Measurements from ENCODE around the gene MAPK13. TPM values are rescaled to one million over a fixed set of nuclear protein-coding genes. Genes with fewer than 3 reads are reported as not detected.
A peak's percentile ranks its signal among the peaks of the same experiment; 100 is the strongest.

Gene MAPK13
- total RNA-seq, 1 donor from 2014 or later: 1.0 TPM

DNA sequence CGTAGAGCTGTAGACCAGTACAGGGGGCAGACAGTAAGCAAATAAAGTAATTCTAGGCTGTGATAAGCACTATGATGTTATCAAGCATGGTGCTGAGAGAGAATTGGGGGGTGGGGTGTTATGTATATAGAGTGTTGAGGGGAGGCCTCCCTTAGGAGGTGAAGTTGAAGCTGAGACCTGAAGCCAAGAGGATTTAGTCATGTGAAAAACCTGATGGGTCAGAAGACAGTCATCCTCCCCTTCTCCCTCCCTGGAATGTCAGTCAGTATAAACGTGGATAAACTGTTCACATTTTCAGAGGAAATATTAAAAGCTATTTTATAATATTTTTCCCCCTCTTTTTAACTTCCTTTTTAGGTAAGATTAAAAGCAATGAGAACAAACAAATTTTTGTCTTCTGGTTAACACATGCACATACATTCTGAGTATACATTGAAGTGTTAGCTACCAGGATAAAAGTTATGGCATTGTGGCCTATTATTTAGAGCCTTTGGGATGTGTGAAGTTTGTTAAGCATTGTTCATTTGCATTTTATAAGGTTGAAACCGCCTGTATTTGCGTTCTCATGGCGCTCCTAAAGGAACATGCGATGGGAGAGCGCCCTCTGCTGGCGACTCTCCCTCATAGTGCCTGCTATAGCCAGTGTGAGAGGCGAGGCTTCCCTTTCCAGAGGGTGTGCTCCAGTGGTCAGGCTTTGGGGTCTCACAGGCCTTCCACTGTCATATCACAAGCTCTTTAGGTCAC is 35.4 kb upstream of the MAPK13 start:
- DNase-seq (ENCODE audit: low spot score): no peak
- Mint-ChIP-seq H3K36me3 (ENCODE audit: low read depth) (peaks cover 2% of the 10 kb centered on the region), H3K27ac (ENCODE audit: unreplicated experiment) (peak overlapping the region; percentile 67), H3K9me3 (ENCODE audit: low read depth) (no peaks in the 10 kb centered on the region), H3K4me1 (ENCODE audit: low read depth) (peaks cover 10% of the 10 kb centered on the region), H3K4me3 (ENCODE audit: unreplicated experiment) (no peak overlapping the region), H3K27me3 (ENCODE audit: low read depth) (no peaks in the 10 kb centered on the region)
- TF ChIP-seq, protein P1, sequence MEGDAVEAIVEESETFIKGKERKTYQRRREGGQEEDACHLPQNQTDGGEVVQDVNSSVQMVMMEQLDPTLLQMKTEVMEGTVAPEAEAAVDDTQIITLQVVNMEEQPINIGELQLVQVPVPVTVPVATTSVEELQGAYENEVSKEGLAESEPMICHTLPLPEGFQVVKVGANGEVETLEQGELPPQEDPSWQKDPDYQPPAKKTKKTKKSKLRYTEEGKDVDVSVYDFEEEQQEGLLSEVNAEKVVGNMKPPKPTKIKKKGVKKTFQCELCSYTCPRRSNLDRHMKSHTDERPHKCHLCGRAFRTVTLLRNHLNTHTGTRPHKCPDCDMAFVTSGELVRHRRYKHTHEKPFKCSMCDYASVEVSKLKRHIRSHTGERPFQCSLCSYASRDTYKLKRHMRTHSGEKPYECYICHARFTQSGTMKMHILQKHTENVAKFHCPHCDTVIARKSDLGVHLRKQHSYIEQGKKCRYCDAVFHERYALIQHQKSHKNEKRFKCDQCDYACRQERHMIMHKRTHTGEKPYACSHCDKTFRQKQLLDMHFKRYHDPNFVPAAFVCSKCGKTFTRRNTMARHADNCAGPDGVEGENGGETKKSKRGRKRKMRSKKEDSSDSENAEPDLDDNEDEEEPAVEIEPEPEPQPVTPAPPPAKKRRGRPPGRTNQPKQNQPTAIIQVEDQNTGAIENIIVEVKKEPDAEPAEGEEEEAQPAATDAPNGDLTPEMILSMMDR (IDR thresholded peaks at IDR 0.05): peak; percentile 99

DNA sequence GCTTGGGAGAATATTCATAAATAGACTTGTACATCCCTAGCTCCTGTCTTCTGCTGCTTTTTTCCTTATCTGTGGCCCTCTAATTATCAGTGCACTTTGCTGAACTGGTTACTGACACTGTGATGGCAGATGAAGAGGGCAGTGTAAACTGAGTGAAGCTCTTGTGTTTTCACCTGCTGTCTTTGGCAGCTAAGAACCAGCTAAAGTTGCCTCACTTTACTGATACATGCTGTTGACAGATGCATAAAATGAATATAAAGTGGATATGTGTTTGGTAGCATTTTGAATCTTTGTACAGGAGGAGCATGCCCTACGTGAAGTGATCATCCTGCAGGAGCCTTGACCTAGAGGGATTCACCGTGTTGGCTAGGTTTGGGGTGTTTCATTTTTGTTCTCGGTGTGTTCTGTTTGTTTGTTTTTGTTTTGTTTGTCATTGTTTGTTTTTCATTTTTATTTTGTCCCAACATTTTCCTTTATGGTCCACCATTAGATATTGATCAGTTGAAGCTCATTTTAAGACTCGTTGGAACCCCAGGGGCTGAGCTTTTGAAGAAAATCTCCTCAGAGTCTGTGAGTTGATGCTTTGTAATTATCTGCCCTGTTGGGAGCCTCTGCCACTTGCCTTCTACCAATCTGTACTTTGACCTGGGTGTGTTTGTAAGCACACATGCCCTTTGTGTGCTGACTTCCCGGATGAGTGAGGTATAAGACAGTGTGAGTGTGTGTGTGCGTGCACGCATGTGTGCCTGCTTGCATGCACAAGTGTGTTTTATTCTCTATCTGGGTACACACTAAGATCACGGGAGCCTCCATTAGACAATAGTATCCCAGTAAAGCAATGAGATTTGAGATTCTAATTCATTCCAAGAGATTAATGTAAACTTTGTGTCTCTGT is 34.6 kb upstream of the MAPK13 start:
- Mint-ChIP-seq H3K27ac (ENCODE audit: unreplicated experiment) (no peak overlapping the region), H3K4me3 (ENCODE audit: unreplicated experiment) (no peak overlapping the region)
- no peak for DNase-seq (ENCODE audit: low spot score)

DNA sequence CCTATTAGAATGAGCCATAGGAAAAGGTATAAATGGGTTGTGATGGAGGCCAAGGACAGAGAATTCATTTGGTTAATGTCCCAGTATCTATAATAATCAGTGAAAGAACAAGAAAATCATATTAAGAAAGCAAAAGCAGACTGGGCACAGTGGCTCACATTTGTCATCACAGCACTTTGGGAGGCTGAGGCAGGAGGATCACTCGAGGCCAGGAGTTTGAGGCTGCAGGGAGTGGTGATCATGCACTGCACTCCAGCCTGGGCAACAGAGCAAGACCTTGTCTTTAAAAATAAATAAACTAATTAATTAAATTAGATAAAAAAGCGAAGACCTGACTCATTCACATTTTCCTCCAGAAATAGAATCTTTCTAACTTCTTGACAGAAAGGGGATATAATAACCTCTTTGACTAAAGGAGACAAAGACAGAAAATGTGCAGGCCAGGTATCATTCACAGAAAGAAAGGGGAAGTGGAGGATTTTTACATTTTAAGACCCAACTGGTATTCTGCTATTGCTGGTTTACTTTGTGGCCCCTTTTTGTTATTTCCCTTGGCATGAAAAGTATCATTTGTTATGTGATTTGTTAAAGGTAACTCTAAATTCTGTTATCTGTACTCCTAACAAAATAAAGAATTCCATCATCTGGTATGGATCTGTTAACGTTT is 31.9 kb upstream of the MAPK13 start:
- no peaks in the 10 kb centered on the region for H3K9me3 Mint-ChIP-seq (ENCODE audit: low read depth)
- H3K4me3 Mint-ChIP-seq (ENCODE audit: unreplicated experiment): no peak overlapping the region
- H3K36me3 Mint-ChIP-seq (ENCODE audit: low read depth): peaks cover 5% of the 10 kb centered on the region
- no peaks in the 10 kb centered on the region for H3K27me3 Mint-ChIP-seq (ENCODE audit: low read depth)
- TF ChIP-seq, protein P1 (IDR thresholded peaks at IDR 0.05): no peak
- DNase-seq (ENCODE audit: low spot score): no peak
- peaks cover 10% of the 10 kb centered on the region for H3K4me1 Mint-ChIP-seq (ENCODE audit: low read depth)
- H3K27ac Mint-ChIP-seq (ENCODE audit: unreplicated experiment): no peak overlapping the region

More for the DNA sequence above, 34.6 kb upstream of the MAPK13 start:
- H3K4me1 Mint-ChIP-seq (ENCODE audit: low read depth): peaks cover 10% of the 10 kb centered on the region
- peaks cover 2% of the 10 kb centered on the region for H3K36me3 Mint-ChIP-seq (ENCODE audit: low read depth)
- no peaks in the 10 kb centered on the region for H3K27me3 Mint-ChIP-seq (ENCODE audit: low read depth)
- H3K9me3 Mint-ChIP-seq (ENCODE audit: low read depth): no peaks in the 10 kb centered on the region
- TF ChIP-seq, protein P1 (IDR thresholded peaks at IDR 0.05): peak; percentile 68

GRCh38 chr6:36098920-36099647 is 31.2 kb upstream of the MAPK13 start:
- peaks cover 10% of the 10 kb centered on the region for H3K4me1 Mint-ChIP-seq (ENCODE audit: low read depth)
- H3K4me3 Mint-ChIP-seq (ENCODE audit: unreplicated experiment): no peak overlapping the region
- H3K36me3 Mint-ChIP-seq (ENCODE audit: low read depth): peaks cover 5% of the 10 kb centered on the region
- no peak for DNase-seq (ENCODE audit: low spot score)
- H3K27ac Mint-ChIP-seq (ENCODE audit: unreplicated experiment): peak overlapping the region; percentile 41
- no peaks in the 10 kb centered on the region for H3K9me3 Mint-ChIP-seq (ENCODE audit: low read depth)
- TF ChIP-seq, protein P1 (IDR thresholded peaks at IDR 0.05): no peak
- H3K27me3 Mint-ChIP-seq (ENCODE audit: low read depth): no peaks in the 10 kb centered on the region

All from chondrocyte (in vitro differentiated cells).